ENCODE measurements around the gene NDUFA13.
A peak's percentile ranks its signal among the peaks of the same experiment; 100 is the strongest.

The NDUFA13 gene

GRCh38 chr19:19532806-19533701, 17.0 kb downstream of the NDUFA13 start:
- DNase-seq (ENCODE audit: low read depth in 2 of 2), result no peak

GRCh38 chr19:19533841-19534240, 17.8 kb downstream of the NDUFA13 start:
- DNase-seq (ENCODE audit: low read depth in 2 of 2), result no peak

GRCh38 chr19:19534556-19535265, 18.7 kb downstream of the NDUFA13 start:
- no peak for DNase-seq (ENCODE audit: low read depth in 2 of 2)

- no peak for DNase-seq (ENCODE audit: low read depth in 2 of 2)
Observed at GRCh38 chr19:19535311-19536191, 19.5 kb downstream of the NDUFA13 start.

GRCh38 chr19:19537075-19538048, 21.3 kb downstream of the NDUFA13 start:
- DNase-seq (ENCODE audit: low read depth in 2 of 2), result no peak

- no peak for DNase-seq (ENCODE audit: low read depth in 2 of 2)
Observed at GRCh38 chr19:19538061-19538784, 22.2 kb downstream of the NDUFA13 start, which contains the start of gene CILP2. Gene CILP2, plus strand, starts transcription at chr19:19538265. Its CDS starts 85 bp downstream, at chr19:19538350.

- no peak for DNase-seq (ENCODE audit: low read depth in 2 of 2)
Observed at GRCh38 chr19:19538785-19539166, 22.8 kb downstream of the NDUFA13 start.

GRCh38 chr19:19539698-19540063, 23.7 kb downstream of the NDUFA13 start:
- no peak for DNase-seq (ENCODE audit: low read depth in 2 of 2)

GRCh38 chr19:19540064-19540714, 24.2 kb downstream of the NDUFA13 start:
- DNase-seq (ENCODE audit: low read depth in 2 of 2), result peak in 1 of 2 donors; percentile 29

- peak in 1 of 2 donors; percentile 51 for DNase-seq (ENCODE audit: low read depth in 2 of 2)
Observed at GRCh38 chr19:19540715-19541515, 24.9 kb downstream of the NDUFA13 start.

- no peak for DNase-seq (ENCODE audit: low read depth in 2 of 2)
Observed at GRCh38 chr19:19541616-19542015, 25.6 kb downstream of the NDUFA13 start.

- DNase-seq (ENCODE audit: low read depth in 2 of 2), result no peak
Observed at GRCh38 chr19:19542507-19542906, 26.5 kb downstream of the NDUFA13 start.

- no peak for DNase-seq (ENCODE audit: low read depth in 2 of 2)
Observed at GRCh38 chr19:19543101-19543500, 27.1 kb downstream of the NDUFA13 start.

- DNase-seq (ENCODE audit: low read depth in 2 of 2), result no peak
Observed at GRCh38 chr19:19543640-19544039, 27.6 kb downstream of the NDUFA13 start.

GRCh38 chr19:19544257-19544953, 28.4 kb downstream of the NDUFA13 start:
- DNase-seq (ENCODE audit: low read depth in 2 of 2), result no peak

GRCh38 chr19:19544954-19545591, 29.0 kb downstream of the NDUFA13 start:
- DNase-seq (ENCODE audit: low read depth in 2 of 2), result no peak

GRCh38 chr19:19545707-19546106, 29.7 kb downstream of the NDUFA13 start:
- DNase-seq (ENCODE audit: low read depth in 2 of 2), result no peak

- DNase-seq (ENCODE audit: low read depth in 2 of 2), result no peak
Observed at GRCh38 chr19:19546751-19547162, 30.7 kb downstream of the NDUFA13 start.
